Fibroblast of lung (primary cell): ENCODE measurements around the gene SLC38A2. TPM values are rescaled to one million over a fixed set of nuclear protein-coding genes. Genes with fewer than 3 reads are reported as not detected.

Experiments used
- DNase-seq, 2 donors: peaks; one replicate each; pipeline versions ENCODE4 v3.0.0 to v3.0.0-alpha.2; 2010; ENCODE audit warnings: low read depth in 2 of 2
- H2AFZ ChIP-seq: 2 replicates; pipeline ENCODE4 v1.5.1; 2012; ENCODE audit warnings: low read length, control low read depth, inconsistent platforms
- H3K27ac ChIP-seq: 2 replicates; pipeline ENCODE4 v1.5.1; 2011; ENCODE audit warnings: low read length, control low read depth; ENCODE audit not compliant: insufficient read depth
- H3K27me3 ChIP-seq: 2 replicates; pipeline ENCODE4 v1.5.1; 2011; ENCODE audit warnings: mild to moderate bottlenecking, low read length; ENCODE audit not compliant: control insufficient read depth, insufficient read depth
- H3K36me3 ChIP-seq: 2 replicates; pipeline ENCODE4 v1.5.1; 2011; ENCODE audit warnings: low read length; ENCODE audit not compliant: control insufficient read depth, insufficient read depth
- H3K4me1 ChIP-seq: 2 replicates; pipeline ENCODE4 v1.5.1; 2011; ENCODE audit warnings: low read length; ENCODE audit not compliant: control insufficient read depth, insufficient read depth; ENCODE audit errors: extremely low read depth
- H3K4me2 ChIP-seq: 2 replicates; pipeline ENCODE4 v1.5.1; 2011; ENCODE audit warnings: low read length, control low read depth; ENCODE audit not compliant: insufficient read depth; ENCODE audit errors: extremely low read depth
- H3K4me3 ChIP-seq, 4 experiments: fragments of 200-600 bp in 1 of 4; sonication (generic) in 1 of 4; replicated peaks in 1 of 4; 2 replicates each; pipeline ENCODE4 v1.5.1; 2011 to 2016; ENCODE audit warnings: low read length in 4 of 4, low read depth in 3 of 4, mild to moderate bottlenecking in 3 of 4, control low read depth in 2 of 4, inconsistent platforms in 1 of 4, mixed read lengths in 1 of 4; ENCODE audit not compliant: insufficient read depth in 1 of 4; ENCODE audit errors: control extremely low read depth in 1 of 4
- H3K79me2 ChIP-seq: 2 replicates; pipeline ENCODE4 v1.5.1; 2012; ENCODE audit warnings: mild to moderate bottlenecking, low read length, inconsistent platforms; ENCODE audit not compliant: control insufficient read depth, insufficient read depth
- H3K9ac ChIP-seq: 2 replicates; pipeline ENCODE4 v1.5.1; 2011; ENCODE audit warnings: mild to moderate bottlenecking, low read length, control low read depth; ENCODE audit not compliant: insufficient read depth
- H3K9me3 ChIP-seq: 2 replicates; pipeline ENCODE4 v1.5.1; 2012; ENCODE audit warnings: low read depth, low read length; ENCODE audit not compliant: control insufficient read depth, insufficient read depth
- H4K20me1 ChIP-seq: 2 replicates; pipeline ENCODE4 v1.5.1; 2011; ENCODE audit warnings: low read length; ENCODE audit not compliant: control insufficient read depth, insufficient read depth; ENCODE audit errors: extremely low read depth
- EZH2 ChIP-seq: IDR thresholded peaks from 2 replicates; pipeline ENCODE4 v1.5.1; 2012; ENCODE audit warnings: low read length, control low read depth, mild to moderate bottlenecking; ENCODE audit errors: missing control alignments
- polyA plus RNA-seq, 2 donors: library from polyadenylated mRNA; depleted of rRNA in 1 of 2; stranded (reverse) in 1 of 2; unstranded in 1 of 2; fragments of >200 nt; gene quantifications; 2 replicates each; pipeline ENCODE4 v1.2.1, GENCODE V29; 2011 to 2012; ENCODE audit warnings: missing spikeins in 1 of 2
- total RNA-seq: library from RNA; depleted of rRNA; stranded (reverse); fragments of >200 nt; gene quantifications from 2 replicates; pipeline ENCODE4 v1.2.1, GENCODE V29; 2014
- TF ChIP-seq, protein P1 (sequence below), 2 donors: IDR thresholded peaks in 1 of 2; conservative IDR thresholded peaks in 1 of 2; 1 replicate in 1 of 2; 2 replicates in 1 of 2; pipeline ENCODE4 v1.5.1; 2011 to 2012; ENCODE audit warnings: low read length in 2 of 2, control low read depth in 1 of 2, inconsistent platforms in 1 of 2, low read depth in 1 of 2, mild to moderate bottlenecking in 1 of 2

SLC38A2 gene
- total and polyA plus RNA-seq, 2 donors (not counting 1 experiment from before 2014, with no cell fraction given) = 940 to 1,357 TPM

GRCh38 chr12:46380022-46380796 is 7.6 kb upstream of the SLC38A2 start:
- H3K79me2 ChIP-seq = peaks cover 17% of the 10 kb centered on the region
- H3K36me3 ChIP-seq = no peaks in the 10 kb centered on the region
- H3K4me3 ChIP-seq = no peak overlapping the region
- H2AFZ ChIP-seq = no peak overlapping the region
- H3K9ac ChIP-seq = no peak overlapping the region
- no peak overlapping the region for H3K4me2 ChIP-seq
- H3K27ac ChIP-seq = no peak overlapping the region
- H3K9me3 ChIP-seq = no peaks in the 10 kb centered on the region
- no peaks in the 10 kb centered on the region for H3K27me3 ChIP-seq
- peaks cover 11% of the 10 kb centered on the region for H3K4me1 ChIP-seq
- TF ChIP-seq EZH2 = no peak
- TF ChIP-seq, protein P1, sequence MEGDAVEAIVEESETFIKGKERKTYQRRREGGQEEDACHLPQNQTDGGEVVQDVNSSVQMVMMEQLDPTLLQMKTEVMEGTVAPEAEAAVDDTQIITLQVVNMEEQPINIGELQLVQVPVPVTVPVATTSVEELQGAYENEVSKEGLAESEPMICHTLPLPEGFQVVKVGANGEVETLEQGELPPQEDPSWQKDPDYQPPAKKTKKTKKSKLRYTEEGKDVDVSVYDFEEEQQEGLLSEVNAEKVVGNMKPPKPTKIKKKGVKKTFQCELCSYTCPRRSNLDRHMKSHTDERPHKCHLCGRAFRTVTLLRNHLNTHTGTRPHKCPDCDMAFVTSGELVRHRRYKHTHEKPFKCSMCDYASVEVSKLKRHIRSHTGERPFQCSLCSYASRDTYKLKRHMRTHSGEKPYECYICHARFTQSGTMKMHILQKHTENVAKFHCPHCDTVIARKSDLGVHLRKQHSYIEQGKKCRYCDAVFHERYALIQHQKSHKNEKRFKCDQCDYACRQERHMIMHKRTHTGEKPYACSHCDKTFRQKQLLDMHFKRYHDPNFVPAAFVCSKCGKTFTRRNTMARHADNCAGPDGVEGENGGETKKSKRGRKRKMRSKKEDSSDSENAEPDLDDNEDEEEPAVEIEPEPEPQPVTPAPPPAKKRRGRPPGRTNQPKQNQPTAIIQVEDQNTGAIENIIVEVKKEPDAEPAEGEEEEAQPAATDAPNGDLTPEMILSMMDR (conservative IDR thresholded peaks at IDR 0.05 in 1 of 2, IDR thresholded peaks at IDR 0.05 in 1 of 2; ENCODE audit: low read depth in 1 of 2, low read length in 2 of 2) = no peak
- H4K20me1 ChIP-seq = no peaks in the 10 kb centered on the region
- no peak for DNase-seq

DNA sequence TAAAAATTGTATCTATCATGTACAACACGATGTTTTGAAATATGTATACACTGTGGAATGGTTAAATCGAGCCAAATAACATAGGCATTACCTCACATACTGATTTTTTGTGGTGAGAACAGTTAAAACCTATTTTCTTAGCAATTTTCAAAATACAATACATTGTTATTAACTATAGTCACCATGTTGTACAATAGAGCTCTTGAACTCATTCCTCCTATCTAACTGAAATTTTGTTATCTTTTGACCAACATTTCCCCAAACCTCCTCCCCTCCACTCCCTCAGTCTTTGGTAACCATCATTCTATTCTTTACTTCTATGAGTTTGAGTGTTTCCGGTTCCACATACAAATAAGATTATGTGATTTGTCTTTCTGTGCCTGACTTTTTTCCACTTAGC is 6.8 kb upstream of the SLC38A2 start:
- H3K9ac ChIP-seq = no peak overlapping the region
- peaks cover 5% of the 10 kb centered on the region for H3K4me1 ChIP-seq
- no peak overlapping the region for H2AFZ ChIP-seq
- no peaks in the 10 kb centered on the region for H3K27me3 ChIP-seq
- H3K9me3 ChIP-seq = no peaks in the 10 kb centered on the region
- peaks cover 14% of the 10 kb centered on the region for H3K79me2 ChIP-seq
- no peaks in the 10 kb centered on the region for H3K36me3 ChIP-seq
- TF ChIP-seq EZH2 = no peak
- TF ChIP-seq, protein P1 (conservative IDR thresholded peaks at IDR 0.05 in 1 of 2, IDR thresholded peaks at IDR 0.05 in 1 of 2; ENCODE audit: low read depth in 1 of 2, low read length in 2 of 2) = no peak
- H3K27ac ChIP-seq = no peak overlapping the region
- H4K20me1 ChIP-seq = no peaks in the 10 kb centered on the region
- no peak overlapping the region for H3K4me2 ChIP-seq
- DNase-seq = no peak
- no peak overlapping the region for H3K4me3 ChIP-seq

GRCh38 chr12:46378530-46378929 is 6.0 kb upstream of the SLC38A2 start:
- TF ChIP-seq EZH2 = no peak
- TF ChIP-seq, protein P1 (conservative IDR thresholded peaks at IDR 0.05 in 1 of 2, IDR thresholded peaks at IDR 0.05 in 1 of 2; ENCODE audit: low read depth in 1 of 2, low read length in 2 of 2) = no peak
- no peaks in the 10 kb centered on the region for H4K20me1 ChIP-seq
- no peak overlapping the region for H3K27ac ChIP-seq

More at GRCh38 chr12:46378530-46378929, 6.0 kb upstream of the SLC38A2 start:
- H3K79me2 ChIP-seq = peaks cover 19% of the 10 kb centered on the region
- H2AFZ ChIP-seq = no peak overlapping the region
- no peak overlapping the region for H3K4me3 ChIP-seq
- no peaks in the 10 kb centered on the region for H3K27me3 ChIP-seq
- no peak for DNase-seq
- peaks cover 8% of the 10 kb centered on the region for H3K4me1 ChIP-seq
- H3K9me3 ChIP-seq = no peaks in the 10 kb centered on the region
- H3K9ac ChIP-seq = no peak overlapping the region
- no peaks in the 10 kb centered on the region for H3K36me3 ChIP-seq
- no peak overlapping the region for H3K4me2 ChIP-seq
